Body of pancreas (tissue), 4 donors: ENCODE data around the gene NDST3. TPM values are rescaled to one million over a fixed set of nuclear protein-coding genes. Genes with fewer than 3 reads are reported as not detected.
A peak's percentile ranks its signal among the peaks of the same experiment; 100 is the strongest.

Experiments
- ATAC-seq: fragments of 150-250 bp; one replicate; pipeline ENCODE4 v1.9.1; 2016
- DNase-seq, 4 donors: peaks; one replicate each; pipeline ENCODE4 v3.0.0-alpha.2; 2019
- H3K27ac ChIP-seq, 4 donors: fragments of 200-600 bp; sonication (generic); 1 replicate in 3 of 4; 2 replicates in 1 of 4; pipeline versions ENCODE4 v1.5.1 to v1.6.1; 2016 to 2019; ENCODE audit warnings: mild to moderate bottlenecking in 1 of 4, mixed read lengths in 1 of 4, moderate library complexity in 1 of 4
- H3K27me3 ChIP-seq, 2 donors: fragments of 200-600 bp; sonication (generic); one replicate each; pipeline ENCODE4 v1.6.0; 2016; ENCODE audit warnings: mild to moderate bottlenecking in 1 of 2
- H3K36me3 ChIP-seq, 2 donors: fragments of 200-600 bp; sonication (generic); replicated peaks in 1 of 2; 2 replicates each; pipeline ENCODE4 v1.5.1; 2016; ENCODE audit warnings: low read depth in 2 of 2; ENCODE audit not compliant: insufficient read depth in 1 of 2
- H3K4me1 ChIP-seq: fragments of 200-600 bp; sonication (generic); one replicate; pipeline ENCODE4 v1.6.0; 2016
- H3K4me3 ChIP-seq, 2 donors: fragments of 200-600 bp; sonication (generic); 1 replicate in 1 of 2; 2 replicates in 1 of 2; pipeline ENCODE4 v1.5.1; 2016 to 2019
- H3K9me3 ChIP-seq, 3 donors: fragments of 200-600 bp; sonication (generic); 1 replicate in 2 of 3; 2 replicates in 1 of 3; pipeline ENCODE4 v1.5.1; 2016
- POLR2A ChIP-seq, 3 donors: fragments of 450-650 bp; IDR thresholded peaks; one replicate each; pipeline ENCODE4 v1.6.1; 2016; ENCODE audit warnings: antibody characterized with exemption in 3 of 3, mild to moderate bottlenecking in 2 of 3
- WGBS, 2 donors: methylation state at CpG; one replicate each; pipeline ENCODE4 v1.1.5; 2017; 5-methylcytosine and 5-hydroxymethylcytosine counted together
- intact Hi-C: fragments of 100-400 bp; cut with DNase I; formaldehyde crosslinking; loops from one replicate; pipeline ENCODE4 v1.15.1; 2023
- total RNA-seq, 2 donors: library from RNA; depleted of rRNA; stranded (reverse); fragments of >200 nt; gene quantifications; one replicate each; pipeline ENCODE4 v1.1.0, GENCODE V29; 2016
- TF ChIP-seq, protein P1 (sequence below), 7 experiments: fragments of 450-650 bp in 4 of 7; fragments of 200-600 bp in 3 of 7; sonication (generic) in 3 of 7; IDR thresholded peaks; one replicate each; pipeline ENCODE4 v1.5.1; 2016 to 2019; ENCODE audit warnings: antibody characterized with exemption in 7 of 7

Gene NDST3
- total RNA-seq, 2 donors from 2014 or later = not detected

DNA sequence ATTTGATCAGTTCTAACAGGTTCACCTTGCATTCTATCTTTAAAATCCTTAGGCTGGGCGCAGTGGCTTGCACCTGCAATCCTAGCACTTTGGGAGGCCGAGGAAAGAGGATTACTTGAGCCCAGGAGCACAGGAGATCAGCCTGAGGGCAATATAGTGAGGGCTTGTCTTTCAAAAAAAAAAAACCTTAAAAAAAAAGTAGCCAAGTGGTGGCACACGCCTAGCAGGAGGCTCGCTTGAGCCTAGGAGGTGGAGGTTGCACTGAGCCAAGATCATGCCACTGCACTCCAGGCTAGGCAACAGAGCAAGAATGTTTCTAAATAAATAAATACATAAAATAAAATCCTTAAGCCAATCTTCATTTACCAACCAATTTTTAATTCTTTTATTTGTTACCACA is 243.0 kb downstream of the NDST3 start:
- no peaks in the 10 kb centered on the region for H3K36me3 ChIP-seq
- WGBS, 2 donors = 83 to 92% methylated on average over 4 of the region's 4 CpGs
- no peak overlapping the region for H3K4me3 ChIP-seq
- H3K27ac ChIP-seq = peak overlapping the region in 2 of 4 donors; percentile 97
- no peaks in the 10 kb centered on the region for H3K27me3 ChIP-seq
- DNase-seq = no peak
- no peak for TF ChIP-seq POLR2A (IDR thresholded peaks at IDR 0.05)
- TF ChIP-seq, protein P1, sequence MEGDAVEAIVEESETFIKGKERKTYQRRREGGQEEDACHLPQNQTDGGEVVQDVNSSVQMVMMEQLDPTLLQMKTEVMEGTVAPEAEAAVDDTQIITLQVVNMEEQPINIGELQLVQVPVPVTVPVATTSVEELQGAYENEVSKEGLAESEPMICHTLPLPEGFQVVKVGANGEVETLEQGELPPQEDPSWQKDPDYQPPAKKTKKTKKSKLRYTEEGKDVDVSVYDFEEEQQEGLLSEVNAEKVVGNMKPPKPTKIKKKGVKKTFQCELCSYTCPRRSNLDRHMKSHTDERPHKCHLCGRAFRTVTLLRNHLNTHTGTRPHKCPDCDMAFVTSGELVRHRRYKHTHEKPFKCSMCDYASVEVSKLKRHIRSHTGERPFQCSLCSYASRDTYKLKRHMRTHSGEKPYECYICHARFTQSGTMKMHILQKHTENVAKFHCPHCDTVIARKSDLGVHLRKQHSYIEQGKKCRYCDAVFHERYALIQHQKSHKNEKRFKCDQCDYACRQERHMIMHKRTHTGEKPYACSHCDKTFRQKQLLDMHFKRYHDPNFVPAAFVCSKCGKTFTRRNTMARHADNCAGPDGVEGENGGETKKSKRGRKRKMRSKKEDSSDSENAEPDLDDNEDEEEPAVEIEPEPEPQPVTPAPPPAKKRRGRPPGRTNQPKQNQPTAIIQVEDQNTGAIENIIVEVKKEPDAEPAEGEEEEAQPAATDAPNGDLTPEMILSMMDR (IDR thresholded peaks at IDR 0.05) = no peak
- no peaks in the 10 kb centered on the region for H3K9me3 ChIP-seq
- intact Hi-C loops = no loop called here
- peaks cover 47% of the 10 kb centered on the region for H3K4me1 ChIP-seq
- no peak for ATAC-seq

DNA sequence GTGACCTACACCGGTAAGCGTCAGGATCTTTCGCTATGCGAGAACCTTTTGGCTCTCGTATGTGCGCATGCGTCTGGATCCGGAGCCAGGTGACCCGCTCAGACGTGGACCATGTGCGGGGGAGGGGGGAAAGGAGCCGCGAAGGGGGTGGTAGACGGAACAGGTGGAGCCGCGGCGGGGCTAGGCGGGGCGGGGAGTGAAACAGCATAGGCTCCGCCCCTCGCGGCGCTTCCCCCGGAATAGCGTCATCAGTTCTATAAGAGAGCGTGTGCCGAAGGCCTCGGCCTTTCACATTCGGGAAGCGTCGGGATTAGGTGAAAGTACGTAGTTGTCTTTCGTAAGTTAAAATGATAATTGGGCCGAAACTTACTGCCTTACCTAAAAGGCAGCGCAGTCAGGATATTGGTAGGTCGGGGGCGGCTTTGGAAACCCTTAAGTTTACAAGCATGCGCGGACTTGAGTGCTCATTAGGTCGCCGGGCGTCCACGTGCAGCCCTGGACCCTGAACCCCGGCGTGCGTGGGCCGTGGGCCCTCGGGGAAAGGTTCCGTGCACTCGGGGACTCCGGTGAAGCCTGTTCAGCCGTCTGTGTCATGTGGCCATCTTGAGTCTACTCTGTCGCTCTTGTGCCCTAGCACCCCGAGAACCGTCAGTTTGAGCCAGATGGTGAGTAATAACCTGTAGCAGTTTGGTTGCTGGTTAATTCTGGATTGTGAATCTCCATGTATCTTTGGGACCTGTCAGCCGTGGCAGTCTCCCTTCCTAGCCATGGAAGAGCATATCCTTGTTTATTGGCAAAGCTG is 244.4 kb downstream of the NDST3 start:
- WGBS, 2 donors = 0% methylated on average over 18 to 55 of the region's 56 CpGs

DNA sequence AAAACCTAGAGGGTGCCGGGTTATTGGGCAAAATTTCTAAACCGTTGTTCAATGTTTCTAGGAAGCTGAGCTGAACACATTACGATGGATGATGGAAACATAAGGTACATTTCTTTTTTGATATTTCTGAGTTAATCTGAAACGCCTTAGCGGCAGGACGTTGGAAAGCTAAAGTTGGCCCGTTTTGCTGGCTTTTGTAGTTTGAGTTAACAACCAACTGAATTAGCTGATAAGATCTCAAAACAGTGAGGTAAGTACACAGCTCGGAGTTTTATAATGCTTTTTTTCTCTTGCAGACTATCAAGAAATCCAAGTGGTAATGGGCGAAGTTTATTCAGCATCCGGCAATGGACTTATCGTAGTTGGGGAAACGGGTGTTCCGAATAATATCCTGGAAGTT is 245.0 kb downstream of the NDST3 start:
- Histone ChIP-seq H3K27me3 (no peaks in the 10 kb centered on the region), H3K36me3 (no peaks in the 10 kb centered on the region), H3K27ac (peak overlapping the region; percentile 94 to 97 (median 97)), H3K4me1 (peaks cover 54% of the 10 kb centered on the region), H3K9me3 (no peaks in the 10 kb centered on the region), H3K4me3 (peak overlapping the region; percentile 73 to 94)
- intact Hi-C loops = no loop called here
- TF ChIP-seq, protein P1 (IDR thresholded peaks at IDR 0.05) = no peak
- 0 to 1% methylated on average over 13 of the region's 13 CpGs for WGBS, 2 donors
- ATAC-seq (no peak), DNase-seq (no peak)

More for the DNA sequence above, 244.4 kb downstream of the NDST3 start:
- Histone ChIP-seq H3K9me3 (no peaks in the 10 kb centered on the region), H3K27ac (peak overlapping the region; percentile 94 to 97 (median 97)), H3K36me3 (no peaks in the 10 kb centered on the region), H3K4me3 (peak overlapping the region; percentile 73 to 94), H3K4me1 (peaks cover 54% of the 10 kb centered on the region), H3K27me3 (no peaks in the 10 kb centered on the region)
- intact Hi-C loops = no loop called here
- TF ChIP-seq POLR2A (IDR thresholded peaks at IDR 0.05) = peak; percentile 85 to 99 (median 99)
- TF ChIP-seq, protein P1 (IDR thresholded peaks at IDR 0.05) = no peak
- ATAC-seq (peak; percentile 96), DNase-seq (peak; percentile 99)

DNA sequence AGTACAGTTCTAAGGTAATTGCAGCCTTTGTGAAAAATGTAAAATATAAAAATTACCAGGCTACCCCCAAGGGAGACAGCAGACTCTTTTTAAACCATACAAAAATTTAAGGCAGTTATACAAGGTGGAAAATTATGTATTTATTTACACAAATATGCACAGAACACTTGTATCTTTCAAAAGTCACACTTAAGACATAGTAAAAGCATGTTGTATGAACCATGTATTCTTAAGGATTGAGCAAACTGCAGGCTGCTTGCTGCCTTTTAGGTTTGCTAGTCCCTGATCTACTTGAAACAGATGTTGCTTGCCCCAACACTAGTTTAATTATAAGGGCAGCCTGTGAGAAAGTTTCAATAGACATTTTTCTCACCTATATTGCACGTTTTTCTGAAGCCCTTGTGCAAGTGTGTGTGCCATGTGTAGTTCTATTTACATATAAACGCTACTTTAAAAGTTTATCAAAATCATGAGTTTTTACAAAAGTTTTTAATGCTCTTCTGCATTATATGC is 245.7 kb downstream of the NDST3 start:
- ATAC-seq (no peak), DNase-seq (no peak)
- TF ChIP-seq, protein P1 (IDR thresholded peaks at IDR 0.05) = no peak
- no peak for TF ChIP-seq POLR2A (IDR thresholded peaks at IDR 0.05)
- H3K27ac ChIP-seq = peak overlapping the region; percentile 94 to 97 (median 97)
- intact Hi-C loops = loop anchor here (5.0 kb wide), 1 partner anchor 72 kb away; the partner anchor contains the start of gene PRSS12
- H3K4me1 ChIP-seq = peaks cover 54% of the 10 kb centered on the region
- H3K27me3 ChIP-seq = no peaks in the 10 kb centered on the region
- no peaks in the 10 kb centered on the region for H3K9me3 ChIP-seq
- H3K4me3 ChIP-seq = peak overlapping the region; percentile 73 to 94
- WGBS, 2 donors = 12 to 15% methylated on average over 2 of the region's 2 CpGs
- no peaks in the 10 kb centered on the region for H3K36me3 ChIP-seq
